OCI-LY1 (cell line): ENCODE results near the gene SH2B2.

Experiments
- EZH2 ChIP-seq: fragments of 200-600 bp; sonication (generic), shearing (Covaris generic); IDR thresholded peaks from 2 replicates; pipeline ENCODE4 v1.8.0; 2017; ENCODE audit warnings: borderline replicate concordance, mixed run types, mild to moderate bottlenecking, antibody characterized with exemption, low read length, moderate library complexity, mixed read lengths
- TF ChIP-seq, protein P1 (sequence below): fragments of 200-600 bp; sonication (generic), shearing (Covaris generic); IDR thresholded peaks from 2 replicates; pipeline ENCODE4 v1.5.1; 2017; ENCODE audit warnings: mild to moderate bottlenecking, antibody characterized with exemption, low read length, moderate library complexity, mixed read lengths

GRCh38 chr7:102284891-102285539, 1.7 kb upstream of the SH2B2 start:
- TF ChIP-seq, protein P1, sequence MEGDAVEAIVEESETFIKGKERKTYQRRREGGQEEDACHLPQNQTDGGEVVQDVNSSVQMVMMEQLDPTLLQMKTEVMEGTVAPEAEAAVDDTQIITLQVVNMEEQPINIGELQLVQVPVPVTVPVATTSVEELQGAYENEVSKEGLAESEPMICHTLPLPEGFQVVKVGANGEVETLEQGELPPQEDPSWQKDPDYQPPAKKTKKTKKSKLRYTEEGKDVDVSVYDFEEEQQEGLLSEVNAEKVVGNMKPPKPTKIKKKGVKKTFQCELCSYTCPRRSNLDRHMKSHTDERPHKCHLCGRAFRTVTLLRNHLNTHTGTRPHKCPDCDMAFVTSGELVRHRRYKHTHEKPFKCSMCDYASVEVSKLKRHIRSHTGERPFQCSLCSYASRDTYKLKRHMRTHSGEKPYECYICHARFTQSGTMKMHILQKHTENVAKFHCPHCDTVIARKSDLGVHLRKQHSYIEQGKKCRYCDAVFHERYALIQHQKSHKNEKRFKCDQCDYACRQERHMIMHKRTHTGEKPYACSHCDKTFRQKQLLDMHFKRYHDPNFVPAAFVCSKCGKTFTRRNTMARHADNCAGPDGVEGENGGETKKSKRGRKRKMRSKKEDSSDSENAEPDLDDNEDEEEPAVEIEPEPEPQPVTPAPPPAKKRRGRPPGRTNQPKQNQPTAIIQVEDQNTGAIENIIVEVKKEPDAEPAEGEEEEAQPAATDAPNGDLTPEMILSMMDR: no peak
- no peak for TF ChIP-seq EZH2
